Muscle layer of duodenum (tissue), 2 donors: ENCODE data around the gene ZXDC.

Experiments used
- H3K27ac ChIP-seq: one replicate; pipeline ENCODE4 v1.7.0; 2013; ENCODE audit warnings: mild to moderate bottlenecking, low read length
- H3K27me3 ChIP-seq: one replicate; pipeline ENCODE4 v1.7.0; 2013; ENCODE audit warnings: low read depth, mild to moderate bottlenecking, control low read depth, low read length
- H3K36me3 ChIP-seq, 2 donors: one replicate each; pipeline ENCODE4 v1.7.0; 2013; ENCODE audit warnings: low read length in 2 of 2, control low read depth in 1 of 2, mild to moderate bottlenecking in 1 of 2; ENCODE audit not compliant: insufficient read depth in 2 of 2, control insufficient read depth in 1 of 2
- H3K4me1 ChIP-seq, 2 donors: one replicate each; pipeline ENCODE4 v1.7.0; 2013; ENCODE audit warnings: low read length in 2 of 2, mild to moderate bottlenecking in 2 of 2, control low read depth in 1 of 2, moderate library complexity in 1 of 2; ENCODE audit not compliant: insufficient read depth in 2 of 2, control insufficient read depth in 1 of 2
- H3K4me3 ChIP-seq, 2 donors: one replicate each; pipeline ENCODE4 v1.7.0; 2013; ENCODE audit warnings: low read length in 2 of 2, low read depth in 1 of 2, mild to moderate bottlenecking in 1 of 2
- H3K9me3 ChIP-seq, 2 donors: one replicate each; pipeline ENCODE4 v1.7.0; 2013; ENCODE audit warnings: low read length in 2 of 2, control low read depth in 1 of 2, mild to moderate bottlenecking in 1 of 2; ENCODE audit not compliant: control insufficient read depth in 1 of 2
- donor health status: healthy.

Gene ZXDC

GRCh38 chr3:126517986-126518778 lies 42.5 kb upstream of the ZXDC start:
- H3K4me3 ChIP-seq: no peak overlapping the region
- no peaks in the 10 kb centered on the region for H3K36me3 ChIP-seq
- H3K9me3 ChIP-seq: no peaks in the 10 kb centered on the region
- no peaks in the 10 kb centered on the region for H3K27me3 ChIP-seq
- no peaks in the 10 kb centered on the region for H3K4me1 ChIP-seq
- no peak overlapping the region for H3K27ac ChIP-seq

- H3K36me3 ChIP-seq: no peaks in the 10 kb centered on the region
- no peak within 1 kb of the TSS for H3K27ac ChIP-seq
- no peaks in the 10 kb centered on the region for H3K4me1 ChIP-seq
- no peak within 1 kb of the TSS for H3K4me3 ChIP-seq
- no peaks in the 10 kb centered on the region for H3K27me3 ChIP-seq
- no peaks in the 10 kb centered on the region for H3K9me3 ChIP-seq
These were observed 41.7 kb upstream of the ZXDC start, which contains the start of gene UROC1 for GRCh38 chr3:126517291-126517951. UROC1 (minus strand) TSS chr3:126517773; CDS start chr3:126517719, 54 bp downstream.

GRCh38 chr3:126516936-126517290 lies 41.2 kb upstream of the ZXDC start:
- H3K4me1 ChIP-seq: no peaks in the 10 kb centered on the region
- no peaks in the 10 kb centered on the region for H3K27me3 ChIP-seq
- no peaks in the 10 kb centered on the region for H3K36me3 ChIP-seq
- no peak overlapping the region for H3K27ac ChIP-seq
- H3K9me3 ChIP-seq: no peaks in the 10 kb centered on the region
- H3K4me3 ChIP-seq: no peak overlapping the region

GRCh38 chr3:126516152-126516935 lies 40.7 kb upstream of the ZXDC start:
- Histone ChIP-seq H3K4me3 (no peak overlapping the region), H3K27ac (no peak overlapping the region), H3K27me3 (no peaks in the 10 kb centered on the region), H3K4me1 (no peaks in the 10 kb centered on the region), H3K36me3 (no peaks in the 10 kb centered on the region), H3K9me3 (no peaks in the 10 kb centered on the region)

GRCh38 chr3:126515066-126515706 lies 39.5 kb upstream of the ZXDC start:
- H3K36me3 ChIP-seq: no peaks in the 10 kb centered on the region
- no peaks in the 10 kb centered on the region for H3K27me3 ChIP-seq
- no peak overlapping the region for H3K4me3 ChIP-seq
- H3K4me1 ChIP-seq: no peaks in the 10 kb centered on the region
- no peak overlapping the region for H3K27ac ChIP-seq
- no peaks in the 10 kb centered on the region for H3K9me3 ChIP-seq

GRCh38 chr3:126514161-126514560 lies 38.5 kb upstream of the ZXDC start:
- H3K4me3 ChIP-seq: no peak overlapping the region
- H3K27ac ChIP-seq: no peak overlapping the region
- H3K9me3 ChIP-seq: no peaks in the 10 kb centered on the region
- no peaks in the 10 kb centered on the region for H3K36me3 ChIP-seq
- no peaks in the 10 kb centered on the region for H3K27me3 ChIP-seq
- H3K4me1 ChIP-seq: no peaks in the 10 kb centered on the region

- Histone ChIP-seq H3K4me1 (no peaks in the 10 kb centered on the region), H3K9me3 (no peaks in the 10 kb centered on the region), H3K4me3 (no peak overlapping the region), H3K36me3 (no peaks in the 10 kb centered on the region), H3K27ac (no peak overlapping the region), H3K27me3 (no peaks in the 10 kb centered on the region)
These were observed 37.4 kb upstream of the ZXDC start for GRCh38 chr3:126512916-126513650.

- Histone ChIP-seq H3K27ac (no peak overlapping the region), H3K36me3 (no peaks in the 10 kb centered on the region), H3K4me3 (no peak overlapping the region), H3K4me1 (no peaks in the 10 kb centered on the region), H3K27me3 (no peaks in the 10 kb centered on the region), H3K9me3 (no peaks in the 10 kb centered on the region)
These were observed 36.3 kb upstream of the ZXDC start for GRCh38 chr3:126512026-126512425.

GRCh38 chr3:126511291-126511690 lies 35.6 kb upstream of the ZXDC start:
- no peaks in the 10 kb centered on the region for H3K36me3 ChIP-seq
- no peak overlapping the region for H3K4me3 ChIP-seq
- H3K9me3 ChIP-seq: no peaks in the 10 kb centered on the region
- H3K27ac ChIP-seq: no peak overlapping the region
- H3K27me3 ChIP-seq: no peaks in the 10 kb centered on the region
- H3K4me1 ChIP-seq: no peaks in the 10 kb centered on the region

GRCh38 chr3:126510308-126510910 lies 34.7 kb upstream of the ZXDC start:
- Histone ChIP-seq H3K4me3 (no peak overlapping the region), H3K36me3 (no peaks in the 10 kb centered on the region), H3K27me3 (no peaks in the 10 kb centered on the region), H3K9me3 (no peaks in the 10 kb centered on the region), H3K4me1 (no peaks in the 10 kb centered on the region), H3K27ac (no peak overlapping the region)
